H9 (cell line): Measurements from ENCODE around the gene MRPS27. TPM values are rescaled to one million over a fixed set of nuclear protein-coding genes. Genes with fewer than 3 reads are reported as not detected.

Experiments used
- DNase-seq: peaks from one replicate; pipeline ENCODE4 v3.0.0-alpha.2; 2017
- H2AFZ ChIP-seq: one replicate; pipeline ENCODE4 v1.6.1; 2013; ENCODE audit warnings: mild to moderate bottlenecking, low read length, control low read depth, moderate library complexity
- H2AK5ac ChIP-seq: 2 replicates; pipeline ENCODE4 v1.6.1; 2013; ENCODE audit warnings: low read length, control low read depth, mixed read lengths; ENCODE audit not compliant: insufficient read length
- H2BK120ac ChIP-seq: one replicate; pipeline ENCODE4 v1.6.1; 2013; ENCODE audit warnings: low read depth, mild to moderate bottlenecking, low read length, control low read depth, inconsistent platforms; ENCODE audit not compliant: poor library complexity, severe bottlenecking
- H2BK12ac ChIP-seq: 2 replicates; pipeline ENCODE4 v1.6.1; 2013; ENCODE audit warnings: low read length, control low read depth, mixed read lengths, low read depth; ENCODE audit not compliant: insufficient read length
- H2BK15ac ChIP-seq: 2 replicates; pipeline ENCODE4 v1.6.1; 2013; ENCODE audit warnings: low read depth, low read length, control low read depth
- H2BK20ac ChIP-seq: one replicate; pipeline ENCODE4 v1.6.1; 2013; ENCODE audit warnings: low read depth, mild to moderate bottlenecking, low read length, control low read depth, inconsistent platforms; ENCODE audit not compliant: poor library complexity, severe bottlenecking
- H2BK5ac ChIP-seq: 2 replicates; pipeline ENCODE4 v1.6.1; 2013; ENCODE audit warnings: low read length, control low read depth, mixed read lengths; ENCODE audit not compliant: insufficient read length
- H3K14ac ChIP-seq: 2 replicates; pipeline ENCODE4 v1.6.1; 2013; ENCODE audit warnings: low read length, control low read depth; ENCODE audit not compliant: insufficient read depth
- H3K18ac ChIP-seq: 2 replicates; pipeline ENCODE4 v1.6.1; 2013; ENCODE audit warnings: low read depth, mild to moderate bottlenecking, mixed read lengths, low read length, control low read depth; ENCODE audit not compliant: insufficient read length
- H3K23ac ChIP-seq: 2 replicates; pipeline ENCODE4 v1.6.1; 2013; ENCODE audit warnings: low read length, control low read depth, mixed read lengths, low read depth; ENCODE audit not compliant: insufficient read length
- H3K23me2 ChIP-seq: 2 replicates; pipeline ENCODE4 v1.6.1; 2013; ENCODE audit warnings: low read depth, mild to moderate bottlenecking, mixed read lengths, low read length, control low read depth; ENCODE audit not compliant: insufficient read length, poor library complexity, severe bottlenecking
- H3K27ac ChIP-seq: 2 replicates; pipeline ENCODE4 v1.5.1; 2013; ENCODE audit warnings: low read length, control low read depth, mixed read lengths, low read depth; ENCODE audit not compliant: insufficient read length
- H3K27me3 ChIP-seq: 2 replicates; pipeline ENCODE4 v1.6.1; 2013; ENCODE audit warnings: low read length, control low read depth, inconsistent platforms; ENCODE audit not compliant: insufficient read depth
- H3K4ac ChIP-seq: 2 replicates; pipeline ENCODE4 v1.6.1; 2013; ENCODE audit warnings: low read depth, mild to moderate bottlenecking, control low read depth, inconsistent platforms, low read length, moderate library complexity
- H3K4me1 ChIP-seq: 2 replicates; pipeline ENCODE4 v1.6.1; 2013; ENCODE audit warnings: low read length, control low read depth, inconsistent platforms; ENCODE audit not compliant: insufficient read depth
- H3K4me2 ChIP-seq: 2 replicates; pipeline ENCODE4 v1.6.1; 2013; ENCODE audit warnings: low read length, control low read depth, mixed read lengths; ENCODE audit not compliant: insufficient read length, insufficient read depth
- H3K56ac ChIP-seq: 2 replicates; pipeline ENCODE4 v1.6.1; 2013; ENCODE audit warnings: low read depth, mild to moderate bottlenecking, mixed read lengths, low read length, control low read depth; ENCODE audit not compliant: insufficient read length
- H3K79me1 ChIP-seq: 2 replicates; pipeline ENCODE4 v1.6.1; 2013; ENCODE audit warnings: low read depth, mild to moderate bottlenecking, moderate library complexity, low read length, control low read depth, inconsistent platforms; ENCODE audit not compliant: insufficient read depth, poor library complexity, severe bottlenecking
- H3K79me2 ChIP-seq: 2 replicates; pipeline ENCODE4 v1.6.1; 2013; ENCODE audit warnings: low read length, control low read depth, inconsistent platforms; ENCODE audit not compliant: insufficient read depth
- H3K9ac ChIP-seq: 2 replicates; pipeline ENCODE4 v1.6.1; 2013; ENCODE audit warnings: low read length, control low read depth, mixed read lengths; ENCODE audit not compliant: insufficient read length; ENCODE audit errors: extremely low read depth
- H3K9me3 ChIP-seq: one replicate; pipeline ENCODE4 v1.6.1; 2013; ENCODE audit warnings: low read depth, low read length, inconsistent platforms; ENCODE audit not compliant: control insufficient read depth
- H3T11ph ChIP-seq: one replicate; pipeline ENCODE4 v1.6.1; 2013; ENCODE audit warnings: mild to moderate bottlenecking, low read length, control low read depth, inconsistent platforms
- H4K20me1 ChIP-seq: one replicate; pipeline ENCODE4 v1.6.1; 2013; ENCODE audit not compliant: control insufficient read depth, insufficient read length, insufficient read depth
- H4K5ac ChIP-seq: 2 replicates; pipeline ENCODE4 v1.6.1; 2013; ENCODE audit warnings: low read depth, mild to moderate bottlenecking, mixed read lengths, low read length, control low read depth; ENCODE audit not compliant: insufficient read length
- H4K8ac ChIP-seq: replicated peaks from 2 replicates; pipeline ENCODE4 v1.6.1; 2013; ENCODE audit warnings: low read length, control low read depth, mixed read lengths, low read depth; ENCODE audit not compliant: insufficient read length
- H4K91ac ChIP-seq: 2 replicates; pipeline ENCODE4 v1.6.1; 2013; ENCODE audit warnings: low read depth, mild to moderate bottlenecking, moderate library complexity, mixed read lengths, low read length, control low read depth; ENCODE audit not compliant: insufficient read length
- H3K27ac Mint-ChIP-seq, 3 experiments: 2 replicates in 2 of 3; 3 replicates in 1 of 3; pipeline ENCODE4 v1.8.0; 2020 to 2021; ENCODE audit warnings: mixed read lengths in 3 of 3, mild to moderate bottlenecking in 1 of 3, moderate library complexity in 1 of 3
- H3K27me3 Mint-ChIP-seq: 2 replicates; pipeline ENCODE4 v1.8.0; 2021; ENCODE audit warnings: low read depth, mild to moderate bottlenecking, moderate library complexity, mixed read lengths
- H3K36me3 Mint-ChIP-seq, 3 experiments: 2 replicates in 2 of 3; 3 replicates in 1 of 3; pipeline ENCODE4 v1.8.0; 2020 to 2021; ENCODE audit warnings: low read depth in 3 of 3, mixed read lengths in 3 of 3; ENCODE audit not compliant: insufficient read depth in 1 of 3
- H3K4me1 Mint-ChIP-seq, 2 experiments: 2 replicates each; pipeline ENCODE4 v1.8.0; 2020; ENCODE audit warnings: mixed read lengths in 2 of 2
- H3K4me3 Mint-ChIP-seq, 2 experiments: 2 replicates in 1 of 2; 3 replicates in 1 of 2; pipeline ENCODE4 v1.8.0; 2020 to 2021; ENCODE audit warnings: mild to moderate bottlenecking in 2 of 2, mixed read lengths in 2 of 2, moderate library complexity in 1 of 2
- H3K9me3 Mint-ChIP-seq, 2 experiments: 2 replicates in 1 of 2; 3 replicates in 1 of 2; pipeline ENCODE4 v1.8.0; 2020; ENCODE audit warnings: mild to moderate bottlenecking in 2 of 2, mixed read lengths in 2 of 2, moderate library complexity in 1 of 2
- WGBS: extraction: QIAGEN DNeasy Blood & Tissue Kit; methylation state at CpG from one replicate; pipeline ENCODE4 v1.1.7; 2013; ENCODE audit warnings: missing lambda C conversion rate, low lambda C conversion rate, mixed read lengths; ENCODE audit not compliant: insufficient read length; ENCODE audit errors: extremely low coverage; 5-methylcytosine and 5-hydroxymethylcytosine counted together
- total RNA-seq: library from RNA; stranded (reverse); gene quantifications from 2 replicates; pipeline ENCODE4 v1.2.1, GENCODE V29; 2021
- TF ChIP-seq, protein P1 (sequence below): fragments of 200-600 bp; sonication (generic); conservative IDR thresholded peaks from 3 replicates; pipeline ENCODE4 v1.8.0; 2021; ENCODE audit warnings: antibody characterized with exemption, mild to moderate bottlenecking

Gene MRPS27
- total RNA-seq, 1 experiment from 2014 or later = 83.3 TPM

DNA sequence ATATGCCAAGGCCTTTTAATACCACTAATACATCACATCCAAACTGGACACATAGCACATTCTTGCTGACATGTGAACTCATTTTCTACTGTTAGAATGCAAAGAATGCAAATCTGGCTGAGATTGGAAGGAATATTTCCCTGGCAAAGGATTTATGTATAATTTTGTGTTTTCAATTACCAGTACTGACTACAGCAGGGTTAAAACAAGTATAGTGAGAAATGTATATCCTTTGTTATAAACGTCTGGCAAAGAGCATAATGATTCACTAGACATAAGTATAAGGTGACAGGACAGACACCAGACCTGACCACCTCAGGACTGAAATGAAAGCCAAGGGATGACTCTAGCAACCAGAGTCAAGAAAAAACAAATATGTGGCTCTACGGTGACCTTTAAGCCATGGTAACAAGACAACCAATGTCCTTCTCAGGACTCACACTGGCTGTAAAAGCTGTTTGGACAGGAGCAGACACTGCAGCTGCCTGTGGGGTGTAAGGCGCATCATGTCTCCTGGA, 95.0 kb downstream of the MRPS27 start:
- no peaks in the 10 kb centered on the region for H3K27me3 ChIP-seq
- Mint-ChIP-seq H3K36me3 (peaks cover 29 to 65% (median 63%) of the 10 kb centered on the region in 3 experiments), H3K27me3 (no peaks in the 10 kb centered on the region), H3K4me1 (no peaks in the 10 kb centered on the region; a peak in 1 of 4 replicates), H3K27ac (no peak overlapping the region), H3K9me3 (no peaks in the 10 kb centered on the region), H3K4me3 (no peak overlapping the region)
- no CpG with 5 or more reads among the region's 3 CpGs for WGBS
- no peak overlapping the region for H3K56ac ChIP-seq
- H2BK20ac ChIP-seq = no peak overlapping the region
- TF ChIP-seq, protein P1, sequence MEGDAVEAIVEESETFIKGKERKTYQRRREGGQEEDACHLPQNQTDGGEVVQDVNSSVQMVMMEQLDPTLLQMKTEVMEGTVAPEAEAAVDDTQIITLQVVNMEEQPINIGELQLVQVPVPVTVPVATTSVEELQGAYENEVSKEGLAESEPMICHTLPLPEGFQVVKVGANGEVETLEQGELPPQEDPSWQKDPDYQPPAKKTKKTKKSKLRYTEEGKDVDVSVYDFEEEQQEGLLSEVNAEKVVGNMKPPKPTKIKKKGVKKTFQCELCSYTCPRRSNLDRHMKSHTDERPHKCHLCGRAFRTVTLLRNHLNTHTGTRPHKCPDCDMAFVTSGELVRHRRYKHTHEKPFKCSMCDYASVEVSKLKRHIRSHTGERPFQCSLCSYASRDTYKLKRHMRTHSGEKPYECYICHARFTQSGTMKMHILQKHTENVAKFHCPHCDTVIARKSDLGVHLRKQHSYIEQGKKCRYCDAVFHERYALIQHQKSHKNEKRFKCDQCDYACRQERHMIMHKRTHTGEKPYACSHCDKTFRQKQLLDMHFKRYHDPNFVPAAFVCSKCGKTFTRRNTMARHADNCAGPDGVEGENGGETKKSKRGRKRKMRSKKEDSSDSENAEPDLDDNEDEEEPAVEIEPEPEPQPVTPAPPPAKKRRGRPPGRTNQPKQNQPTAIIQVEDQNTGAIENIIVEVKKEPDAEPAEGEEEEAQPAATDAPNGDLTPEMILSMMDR = no peak
- H3K4me2 ChIP-seq = no peak overlapping the region
- no peaks in the 10 kb centered on the region for H3K9me3 ChIP-seq
- no peaks in the 10 kb centered on the region for H4K20me1 ChIP-seq
- H3T11ph ChIP-seq = no peak overlapping the region
- H3K23ac ChIP-seq = no peak overlapping the region
- H3K14ac ChIP-seq = no peak overlapping the region
- no peak overlapping the region for H3K18ac ChIP-seq
- no peak overlapping the region for H2BK120ac ChIP-seq
- H3K23me2 ChIP-seq = no peaks in the 10 kb centered on the region
- no peak for DNase-seq
- H4K8ac ChIP-seq = no peak overlapping the region
- no peaks in the 10 kb centered on the region for H3K4me1 ChIP-seq
- no peak overlapping the region for H3K27ac ChIP-seq
- H3K79me2 ChIP-seq = no peaks in the 10 kb centered on the region
- no peak overlapping the region for H2BK12ac ChIP-seq
- H4K91ac ChIP-seq = no peak overlapping the region
- no peak overlapping the region for H2BK5ac ChIP-seq
- H3K4ac ChIP-seq = no peak overlapping the region
- no peak overlapping the region for H2AFZ ChIP-seq
- no peak overlapping the region for H3K9ac ChIP-seq
- no peaks in the 10 kb centered on the region for H3K79me1 ChIP-seq
- H2AK5ac ChIP-seq = no peak overlapping the region
- H4K5ac ChIP-seq = no peak overlapping the region
- H2BK15ac ChIP-seq = no peak overlapping the region
